ENCODE results near the gene AGBL1.

DNA sequence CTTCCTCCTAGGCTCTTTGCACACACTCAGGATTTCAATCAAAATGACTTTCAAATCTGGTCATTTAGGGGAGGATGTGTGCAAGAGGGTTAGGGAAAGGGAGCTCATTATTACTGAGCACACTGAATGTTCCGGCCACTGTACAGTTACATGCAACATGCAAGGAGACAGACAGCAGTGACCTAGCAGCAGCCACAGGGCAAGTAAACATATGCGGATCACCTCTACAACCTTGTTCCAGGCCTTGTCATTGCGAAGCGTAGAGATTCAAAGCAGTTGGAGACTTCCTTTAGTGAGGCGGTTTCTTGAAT is 837.6 kb downstream of the AGBL1 start:
- TF ChIP-seq CTCF (IDR thresholded peaks at IDR 0.05; ENCODE audit: borderline replicate concordance, extremely low read depth, low read length, poor library complexity, severe bottlenecking) (no peak), EZH2 (IDR thresholded peaks at IDR 0.05; ENCODE audit: borderline replicate concordance, low read depth, low read length, severe bottlenecking) (no peak)

All from DND-41 (cell line).